ENCODE data around the gene SPINK1.

DNA sequence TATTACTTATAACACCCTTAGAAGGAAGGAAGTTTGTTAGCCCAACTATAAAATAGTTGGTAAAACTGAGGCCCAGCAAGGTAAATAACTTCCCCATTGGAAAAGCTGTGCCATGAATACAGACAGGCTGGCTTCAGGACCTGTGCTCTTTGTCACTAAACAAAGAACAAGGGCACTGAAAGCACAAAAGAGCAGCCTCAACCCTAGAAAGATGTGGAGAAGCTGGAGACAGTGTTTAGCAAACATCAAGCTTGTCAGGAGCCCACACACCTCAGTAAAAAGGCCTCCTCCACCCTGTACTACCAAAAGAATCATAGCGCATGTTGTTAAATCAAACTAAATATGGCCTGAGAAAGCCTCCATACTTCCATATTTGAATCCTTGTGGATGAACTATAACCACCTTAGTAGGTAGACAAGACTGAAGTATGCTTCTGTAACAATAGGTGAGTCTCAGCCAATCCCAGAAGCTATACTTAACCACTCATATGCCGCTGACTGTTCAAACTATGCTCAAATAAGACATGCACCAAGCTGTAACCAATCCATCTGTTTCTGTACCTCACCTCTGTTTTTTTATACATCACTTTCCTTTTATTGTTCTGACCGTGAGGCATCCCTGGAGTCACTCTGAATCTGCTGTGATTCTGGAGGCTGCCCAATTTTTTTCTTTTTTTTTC is 28.6 kb upstream of the SPINK1 start:
- TF ChIP-seq, protein P1, sequence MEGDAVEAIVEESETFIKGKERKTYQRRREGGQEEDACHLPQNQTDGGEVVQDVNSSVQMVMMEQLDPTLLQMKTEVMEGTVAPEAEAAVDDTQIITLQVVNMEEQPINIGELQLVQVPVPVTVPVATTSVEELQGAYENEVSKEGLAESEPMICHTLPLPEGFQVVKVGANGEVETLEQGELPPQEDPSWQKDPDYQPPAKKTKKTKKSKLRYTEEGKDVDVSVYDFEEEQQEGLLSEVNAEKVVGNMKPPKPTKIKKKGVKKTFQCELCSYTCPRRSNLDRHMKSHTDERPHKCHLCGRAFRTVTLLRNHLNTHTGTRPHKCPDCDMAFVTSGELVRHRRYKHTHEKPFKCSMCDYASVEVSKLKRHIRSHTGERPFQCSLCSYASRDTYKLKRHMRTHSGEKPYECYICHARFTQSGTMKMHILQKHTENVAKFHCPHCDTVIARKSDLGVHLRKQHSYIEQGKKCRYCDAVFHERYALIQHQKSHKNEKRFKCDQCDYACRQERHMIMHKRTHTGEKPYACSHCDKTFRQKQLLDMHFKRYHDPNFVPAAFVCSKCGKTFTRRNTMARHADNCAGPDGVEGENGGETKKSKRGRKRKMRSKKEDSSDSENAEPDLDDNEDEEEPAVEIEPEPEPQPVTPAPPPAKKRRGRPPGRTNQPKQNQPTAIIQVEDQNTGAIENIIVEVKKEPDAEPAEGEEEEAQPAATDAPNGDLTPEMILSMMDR (IDR thresholded peaks at IDR 0.05), result no peak
- TF ChIP-seq POLR2A (IDR thresholded peaks at IDR 0.05), result no peak

Data from heart left ventricle (tissue), 13 donors.